ENCODE results near the gene TPSAB1. TPM values are rescaled to one million over a fixed set of nuclear protein-coding genes. Genes with fewer than 3 reads are reported as not detected.

Gene TPSAB1
- total RNA-seq, 1 donor from 2014 or later, result not detected

- Mint-ChIP-seq H3K9me3 (no peaks in the 10 kb centered on the region), H3K27me3 (ENCODE audit: low read depth) (no peaks in the 10 kb centered on the region), H3K27ac (no peak overlapping the region), H3K4me1 (ENCODE audit: low read depth) (no peaks in the 10 kb centered on the region), H3K4me3 (ENCODE audit: low read depth) (no peak overlapping the region), H3K36me3 (ENCODE audit: low read depth) (no peaks in the 10 kb centered on the region)
- intact Hi-C loops (cut with micrococcal nuclease), result no loop called here
- DNase-seq (ENCODE audit: low spot score), result no peak
These were observed 25.8 kb upstream of the TPSAB1 start for GRCh38 chr16:1214719-1215118.

GRCh38 chr16:1215574-1216295 is 24.8 kb upstream of the TPSAB1 start:
- H3K4me1 Mint-ChIP-seq (ENCODE audit: low read depth), result no peaks in the 10 kb centered on the region
- H3K27ac Mint-ChIP-seq, result no peak overlapping the region
- DNase-seq (ENCODE audit: low spot score), result no peak
- no peaks in the 10 kb centered on the region for H3K36me3 Mint-ChIP-seq (ENCODE audit: low read depth)
- intact Hi-C loops (cut with micrococcal nuclease), result no loop called here
- H3K9me3 Mint-ChIP-seq, result no peaks in the 10 kb centered on the region
- H3K27me3 Mint-ChIP-seq (ENCODE audit: low read depth), result no peaks in the 10 kb centered on the region
- H3K4me3 Mint-ChIP-seq (ENCODE audit: low read depth), result no peak overlapping the region

- no peaks in the 10 kb centered on the region for H3K36me3 Mint-ChIP-seq (ENCODE audit: low read depth)
- intact Hi-C loops (cut with micrococcal nuclease), result no loop called here
- no peaks in the 10 kb centered on the region for H3K4me1 Mint-ChIP-seq (ENCODE audit: low read depth)
- H3K9me3 Mint-ChIP-seq, result no peaks in the 10 kb centered on the region
- no peak overlapping the region for H3K27ac Mint-ChIP-seq
- H3K4me3 Mint-ChIP-seq (ENCODE audit: low read depth), result no peak overlapping the region
- no peaks in the 10 kb centered on the region for H3K27me3 Mint-ChIP-seq (ENCODE audit: low read depth)
- no peak for DNase-seq (ENCODE audit: low spot score)
These were observed 24.2 kb upstream of the TPSAB1 start for GRCh38 chr16:1216296-1216619.

- DNase-seq (ENCODE audit: low spot score), result no peak
- intact Hi-C loops (cut with micrococcal nuclease), result no loop called here
- Mint-ChIP-seq H3K4me1 (ENCODE audit: low read depth) (no peaks in the 10 kb centered on the region), H3K36me3 (ENCODE audit: low read depth) (no peaks in the 10 kb centered on the region), H3K4me3 (ENCODE audit: low read depth) (no peak overlapping the region), H3K27ac (no peak overlapping the region), H3K27me3 (ENCODE audit: low read depth) (no peaks in the 10 kb centered on the region), H3K9me3 (no peaks in the 10 kb centered on the region)
These were observed 23.7 kb upstream of the TPSAB1 start for GRCh38 chr16:1216681-1217400.

- no peak for DNase-seq (ENCODE audit: low spot score)
- Mint-ChIP-seq H3K27ac (no peak overlapping the region), H3K4me1 (ENCODE audit: low read depth) (no peaks in the 10 kb centered on the region), H3K36me3 (ENCODE audit: low read depth) (no peaks in the 10 kb centered on the region), H3K27me3 (ENCODE audit: low read depth) (no peaks in the 10 kb centered on the region), H3K9me3 (no peaks in the 10 kb centered on the region), H3K4me3 (ENCODE audit: low read depth) (no peak overlapping the region)
- intact Hi-C loops (cut with micrococcal nuclease), result no loop called here
These were observed 23.0 kb upstream of the TPSAB1 start for GRCh38 chr16:1217526-1217925.

GRCh38 chr16:1218061-1218929 is 22.2 kb upstream of the TPSAB1 start:
- no peaks in the 10 kb centered on the region for H3K27me3 Mint-ChIP-seq (ENCODE audit: low read depth)
- intact Hi-C loops (cut with micrococcal nuclease), result no loop called here
- H3K27ac Mint-ChIP-seq, result no peak overlapping the region
- H3K9me3 Mint-ChIP-seq, result no peaks in the 10 kb centered on the region
- no peak overlapping the region for H3K4me3 Mint-ChIP-seq (ENCODE audit: low read depth)
- no peaks in the 10 kb centered on the region for H3K36me3 Mint-ChIP-seq (ENCODE audit: low read depth)
- DNase-seq (ENCODE audit: low spot score), result no peak
- no peaks in the 10 kb centered on the region for H3K4me1 Mint-ChIP-seq (ENCODE audit: low read depth)

GRCh38 chr16:1218930-1219611 is 21.4 kb upstream of the TPSAB1 start:
- no peaks in the 10 kb centered on the region for H3K4me1 Mint-ChIP-seq (ENCODE audit: low read depth)
- intact Hi-C loops (cut with micrococcal nuclease), result no loop called here
- H3K27me3 Mint-ChIP-seq (ENCODE audit: low read depth), result no peaks in the 10 kb centered on the region
- no peak for DNase-seq (ENCODE audit: low spot score)
- no peak overlapping the region for H3K4me3 Mint-ChIP-seq (ENCODE audit: low read depth)
- H3K9me3 Mint-ChIP-seq, result no peaks in the 10 kb centered on the region
- no peak overlapping the region for H3K27ac Mint-ChIP-seq
- H3K36me3 Mint-ChIP-seq (ENCODE audit: low read depth), result no peaks in the 10 kb centered on the region

- Mint-ChIP-seq H3K4me3 (ENCODE audit: low read depth) (no peak overlapping the region), H3K27me3 (ENCODE audit: low read depth) (no peaks in the 10 kb centered on the region), H3K36me3 (ENCODE audit: low read depth) (no peaks in the 10 kb centered on the region), H3K4me1 (ENCODE audit: low read depth) (no peaks in the 10 kb centered on the region), H3K27ac (no peak overlapping the region), H3K9me3 (no peaks in the 10 kb centered on the region)
- intact Hi-C loops (cut with micrococcal nuclease), result no loop called here
- no peak for DNase-seq (ENCODE audit: low spot score)
These were observed 20.3 kb upstream of the TPSAB1 start for GRCh38 chr16:1220098-1220728.

GRCh38 chr16:1220841-1221627 is 19.5 kb upstream of the TPSAB1 start:
- Mint-ChIP-seq H3K4me1 (ENCODE audit: low read depth) (no peaks in the 10 kb centered on the region), H3K36me3 (ENCODE audit: low read depth) (no peaks in the 10 kb centered on the region), H3K4me3 (ENCODE audit: low read depth) (no peak overlapping the region), H3K9me3 (no peaks in the 10 kb centered on the region), H3K27ac (no peak overlapping the region), H3K27me3 (ENCODE audit: low read depth) (no peaks in the 10 kb centered on the region)
- no peak for DNase-seq (ENCODE audit: low spot score)
- intact Hi-C loops (cut with micrococcal nuclease), result no loop called here

- Mint-ChIP-seq H3K4me3 (ENCODE audit: low read depth) (no peak overlapping the region), H3K27ac (no peak overlapping the region), H3K36me3 (ENCODE audit: low read depth) (no peaks in the 10 kb centered on the region), H3K4me1 (ENCODE audit: low read depth) (no peaks in the 10 kb centered on the region), H3K27me3 (ENCODE audit: low read depth) (no peaks in the 10 kb centered on the region), H3K9me3 (no peaks in the 10 kb centered on the region)
- intact Hi-C loops (cut with micrococcal nuclease), result no loop called here
- DNase-seq (ENCODE audit: low spot score), result no peak
These were observed 18.6 kb upstream of the TPSAB1 start for GRCh38 chr16:1221628-1222552.

All from activated T-helper 2 cell treated with anti-CD3 and anti-CD28 coated beads, Interferon-gamma antibody, Interleukin-2, Interleukin-4, amounts not matched to agents 10 μg/mL and 5 μg/mL and 100 μg/mL, durations not matched to agents 14 hours and 24 hours and 36 hours (primary cell).